Ovary (tissue), 3 donors: ENCODE data around the gene ISCA2.

Source experiments
- CTCF ChIP-seq, 3 donors: fragments of 450-650 bp in 2 of 3; fragments of 200-600 bp in 1 of 3; IDR thresholded peaks; one replicate each; pipeline versions ENCODE4 v1.5.1 to v1.8.0; 2016 to 2022; ENCODE audit warnings: antibody characterized with exemption in 3 of 3, mild to moderate bottlenecking in 1 of 3
- EP300 ChIP-seq: sonication (generic); formaldehyde crosslinking; IDR thresholded peaks from one replicate; pipeline ENCODE4 v1.6.1; 2017; ENCODE audit warnings: antibody characterized with exemption
- POLR2A ChIP-seq: fragments of 450-650 bp; IDR thresholded peaks from one replicate; pipeline ENCODE4 v1.6.1; 2017; ENCODE audit warnings: antibody characterized with exemption, mild to moderate bottlenecking, moderate library complexity
- donor health status: DM: no; HTN: no; CAD: no.

- TF ChIP-seq POLR2A, result no peak
- no peak for TF ChIP-seq CTCF (IDR thresholded peaks at IDR 0.05)
- no peak for TF ChIP-seq EP300
Observed at GRCh38 chr14:74524812-74525135, 31.2 kb downstream of the ISCA2 start.
